Transverse colon (tissue), 4 donors: ENCODE measurements around the gene SMC1A. TPM values are rescaled to one million over a fixed set of nuclear protein-coding genes. Genes with fewer than 3 reads are reported as not detected.

ENCODE experiments used
- DNase-seq: peaks from one replicate; pipeline ENCODE4 v3.0.0-alpha.2; 2019
- H3K27ac ChIP-seq, 4 donors: fragments of 200-600 bp; sonication (generic); 2 replicates each; pipeline ENCODE4 v1.5.1; 2016 to 2018; ENCODE audit warnings: inconsistent platforms in 4 of 4
- H3K27me3 ChIP-seq: fragments of 200-600 bp; sonication (generic); 2 replicates; pipeline ENCODE4 v1.5.1; 2017; ENCODE audit warnings: inconsistent platforms
- H3K36me3 ChIP-seq, 4 donors: fragments of 200-600 bp; sonication (generic); 2 replicates each; pipeline ENCODE4 v1.5.1; 2017 to 2019; ENCODE audit warnings: inconsistent platforms in 4 of 4
- H3K4me1 ChIP-seq, 4 donors: fragments of 200-600 bp; sonication (generic); 2 replicates each; pipeline ENCODE4 v1.5.1; 2017 to 2020; ENCODE audit warnings: inconsistent platforms in 4 of 4
- H3K4me3 ChIP-seq, 4 donors: fragments of 200-600 bp; sonication (generic); 1 replicate in 1 of 4; 2 replicates in 3 of 4; pipeline versions ENCODE4 v1.5.1 to v1.6.1; 2017 to 2019; ENCODE audit warnings: inconsistent platforms in 4 of 4
- H3K9me3 ChIP-seq, 2 donors: fragments of 200-600 bp; sonication (generic); 2 replicates each; pipeline ENCODE4 v1.5.1; 2017 to 2019; ENCODE audit warnings: inconsistent platforms in 2 of 2
- EP300 ChIP-seq: sonication (generic); formaldehyde crosslinking; IDR thresholded peaks from one replicate; pipeline ENCODE4 v1.6.1; 2017; ENCODE audit warnings: antibody characterized with exemption, low read depth
- POLR2A ChIP-seq: fragments of 450-650 bp; IDR thresholded peaks from one replicate; pipeline ENCODE4 v1.6.1; 2016; ENCODE audit warnings: antibody characterized with exemption, mild to moderate bottlenecking, moderate library complexity
- POLR2AphosphoS5 ChIP-seq, 3 donors: sonication (generic); formaldehyde crosslinking; IDR thresholded peaks; one replicate each; pipeline ENCODE4 v1.6.1; 2016; ENCODE audit warnings: antibody characterized with exemption in 3 of 3
- WGBS, 2 donors: methylation state at CpG; one replicate each; pipeline ENCODE4 v1.1.5; 2018; ENCODE audit warnings: low coverage in 1 of 2; 5-methylcytosine and 5-hydroxymethylcytosine counted together
- in situ Hi-C, 4 donors: fragments of 200-750 bp; cut with MboI; loops; one replicate each; pipeline versions ENCODE4 v1.15.0 to v1.15.1; 2017; ENCODE audit warnings: low sequenced_read_pairs in 3 of 4, low pct_ligation_motif_present in 1 of 4, low pct_unique_long_range_greater_than_20kb in 1 of 4
- intact Hi-C: fragments of 100-400 bp; cut with DNase I; formaldehyde crosslinking; loops from one replicate; pipeline ENCODE4 v1.15.1; 2023; ENCODE audit warnings: low total_unique reads
- total RNA-seq, 4 donors: library from RNA; depleted of rRNA; stranded (reverse); fragments of >200 nt; gene quantifications; one replicate each; pipeline ENCODE4 v1.1.0, GENCODE V29; 2016
- TF ChIP-seq, protein P1 (sequence below), 5 experiments: fragments of 200-600 bp in 3 of 5; fragments of 450-650 bp in 2 of 5; sonication (generic) in 3 of 5; IDR thresholded peaks; 1 replicate in 2 of 5; 2 replicates in 3 of 5; pipeline ENCODE4 v1.5.1; 2016 to 2017; ENCODE audit warnings: antibody characterized with exemption in 5 of 5, inconsistent platforms in 3 of 5, mild to moderate bottlenecking in 2 of 5, moderate library complexity in 1 of 5

SMC1A gene
- total RNA-seq, 4 donors from 2014 or later: 25.3 to 113 (median 52.9) TPM

- in situ Hi-C loops (no loop called here), intact Hi-C loops (no loop called here)
- TF ChIP-seq POLR2AphosphoS5 (IDR thresholded peaks at IDR 0.05) (no peak), POLR2A (no peak), EP300 (no peak)
- TF ChIP-seq, protein P1, sequence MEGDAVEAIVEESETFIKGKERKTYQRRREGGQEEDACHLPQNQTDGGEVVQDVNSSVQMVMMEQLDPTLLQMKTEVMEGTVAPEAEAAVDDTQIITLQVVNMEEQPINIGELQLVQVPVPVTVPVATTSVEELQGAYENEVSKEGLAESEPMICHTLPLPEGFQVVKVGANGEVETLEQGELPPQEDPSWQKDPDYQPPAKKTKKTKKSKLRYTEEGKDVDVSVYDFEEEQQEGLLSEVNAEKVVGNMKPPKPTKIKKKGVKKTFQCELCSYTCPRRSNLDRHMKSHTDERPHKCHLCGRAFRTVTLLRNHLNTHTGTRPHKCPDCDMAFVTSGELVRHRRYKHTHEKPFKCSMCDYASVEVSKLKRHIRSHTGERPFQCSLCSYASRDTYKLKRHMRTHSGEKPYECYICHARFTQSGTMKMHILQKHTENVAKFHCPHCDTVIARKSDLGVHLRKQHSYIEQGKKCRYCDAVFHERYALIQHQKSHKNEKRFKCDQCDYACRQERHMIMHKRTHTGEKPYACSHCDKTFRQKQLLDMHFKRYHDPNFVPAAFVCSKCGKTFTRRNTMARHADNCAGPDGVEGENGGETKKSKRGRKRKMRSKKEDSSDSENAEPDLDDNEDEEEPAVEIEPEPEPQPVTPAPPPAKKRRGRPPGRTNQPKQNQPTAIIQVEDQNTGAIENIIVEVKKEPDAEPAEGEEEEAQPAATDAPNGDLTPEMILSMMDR (IDR thresholded peaks at IDR 0.05): no peak
- Histone ChIP-seq H3K4me1 (no peaks in the 10 kb centered on the region), H3K9me3 (no peaks in the 10 kb centered on the region), H3K36me3 (no peaks in the 10 kb centered on the region), H3K27me3 (no peaks in the 10 kb centered on the region), H3K27ac (no peak overlapping the region), H3K4me3 (no peak overlapping the region)
- WGBS, 2 donors: 90% methylated on average over 3 of the region's 3 CpGs; no CpG with 5 or more reads in 1 of the 2 donors
- no peak for DNase-seq
Measured at GRCh38 chrX:53379008-53379710, 43.3 kb downstream of the SMC1A start.

DNA sequence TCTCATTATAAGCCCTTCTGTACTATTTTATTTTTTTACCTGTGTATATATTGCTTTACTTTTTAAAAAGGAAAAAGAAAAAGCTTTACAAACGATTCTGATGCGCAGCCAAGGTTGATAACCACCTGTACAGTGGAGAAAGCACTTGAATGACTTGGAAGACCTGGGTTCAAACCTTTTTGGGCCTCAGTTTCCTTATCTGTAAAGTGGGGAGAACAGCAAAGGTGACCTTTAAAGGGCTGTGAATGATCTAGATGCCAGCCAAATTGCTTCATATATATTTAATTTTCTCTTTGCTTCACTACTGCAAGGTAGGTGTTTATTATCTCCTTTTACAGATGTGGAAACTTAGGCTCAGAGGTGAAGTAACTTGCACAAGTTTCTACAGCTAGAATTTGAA is 45.0 kb downstream of the SMC1A start:
- Histone ChIP-seq H3K36me3 (no peaks in the 10 kb centered on the region), H3K4me1 (no peaks in the 10 kb centered on the region), H3K4me3 (no peak overlapping the region), H3K27me3 (no peaks in the 10 kb centered on the region), H3K27ac (no peak overlapping the region), H3K9me3 (no peaks in the 10 kb centered on the region)
- WGBS, 2 donors: 87 to 100% methylated on average over 2 of the region's 2 CpGs
- in situ Hi-C loops (no loop called here), intact Hi-C loops (no loop called here)
- no peak for DNase-seq
- TF ChIP-seq, protein P1 (IDR thresholded peaks at IDR 0.05): no peak
- TF ChIP-seq EP300 (no peak), POLR2AphosphoS5 (IDR thresholded peaks at IDR 0.05) (no peak), POLR2A (no peak)

DNA sequence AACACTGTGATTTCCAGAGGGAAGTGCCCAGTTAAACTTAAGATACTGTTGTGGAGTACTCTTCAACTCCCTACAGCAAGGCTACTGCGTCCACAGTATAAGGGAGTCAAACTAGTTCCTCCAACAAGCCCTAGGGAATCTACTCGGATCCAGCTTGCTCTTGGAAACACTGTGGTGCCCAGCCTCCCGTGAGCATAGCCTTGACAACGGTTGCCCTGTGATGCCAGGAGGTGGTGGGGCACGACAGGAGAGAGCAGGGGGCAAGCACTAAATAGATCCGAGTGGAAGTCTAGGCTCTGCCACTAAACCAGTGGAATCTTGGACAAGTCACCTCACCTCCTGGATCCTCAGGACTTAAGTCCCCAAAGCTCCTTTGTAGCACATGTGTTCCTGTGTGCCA is 45.6 kb downstream of the SMC1A start:
- in situ Hi-C loops (no loop called here), intact Hi-C loops (no loop called here)
- Histone ChIP-seq H3K9me3 (no peaks in the 10 kb centered on the region), H3K27ac (no peak overlapping the region), H3K4me1 (no peaks in the 10 kb centered on the region), H3K4me3 (no peak overlapping the region), H3K36me3 (no peaks in the 10 kb centered on the region), H3K27me3 (no peaks in the 10 kb centered on the region)
- TF ChIP-seq POLR2A: no peak
- TF ChIP-seq EP300: no peak
- TF ChIP-seq, protein P1 (IDR thresholded peaks at IDR 0.05): no peak
- TF ChIP-seq POLR2AphosphoS5 (IDR thresholded peaks at IDR 0.05): no peak
- no peak for DNase-seq
- 89% methylated on average over 6 of the region's 6 CpGs; no CpG with 5 or more reads in 1 of the 2 donors for WGBS, 2 donors

DNA sequence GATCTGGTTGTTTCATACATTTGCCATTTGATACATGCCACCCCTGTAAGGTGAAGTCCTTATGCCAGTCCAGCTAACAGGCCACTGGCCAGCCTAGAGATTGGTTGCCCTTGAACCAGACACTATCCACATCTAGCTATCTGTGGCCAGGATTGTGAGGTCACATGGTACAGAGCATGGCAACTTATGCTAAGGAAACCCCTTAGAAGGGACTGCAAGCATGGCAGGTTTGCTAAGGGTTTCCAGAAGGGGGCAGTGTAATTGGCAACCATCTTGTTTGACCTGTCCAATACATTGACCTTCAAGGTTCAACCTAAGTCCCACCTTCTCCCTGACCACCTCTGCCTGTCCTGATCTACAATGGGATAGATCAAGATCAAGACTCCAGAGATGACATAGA is 47.5 kb downstream of the SMC1A start:
- H3K36me3 ChIP-seq: no peaks in the 10 kb centered on the region
- no peaks in the 10 kb centered on the region for H3K9me3 ChIP-seq
- H3K4me3 ChIP-seq: no peak overlapping the region
- DNase-seq: no peak
- in situ Hi-C loops: no loop called here
- no peaks in the 10 kb centered on the region for H3K4me1 ChIP-seq
- TF ChIP-seq POLR2AphosphoS5 (IDR thresholded peaks at IDR 0.05) (no peak), POLR2A (no peak), EP300 (no peak)
- TF ChIP-seq, protein P1 (IDR thresholded peaks at IDR 0.05): no peak
- no peak overlapping the region for H3K27ac ChIP-seq
- intact Hi-C loops: no loop called here
- no peaks in the 10 kb centered on the region for H3K27me3 ChIP-seq
